Dermis blood vessel endothelial cell (primary cell): Measurements from ENCODE around the gene TMEM125. TPM values are rescaled to one million over a fixed set of nuclear protein-coding genes. Genes with fewer than 3 reads are reported as not detected.

ENCODE experiments used
- DNase-seq: peaks from one replicate; pipeline ENCODE4 v3.0.0; 2010
- total RNA-seq: library from RNA; depleted of rRNA; stranded (reverse); fragments of >200 nt; gene quantifications from 2 replicates; pipeline ENCODE4 v1.2.3, GENCODE V29; 2014

TMEM125 gene
- total RNA-seq, 1 donor from 2014 or later, result not detected

DNA sequence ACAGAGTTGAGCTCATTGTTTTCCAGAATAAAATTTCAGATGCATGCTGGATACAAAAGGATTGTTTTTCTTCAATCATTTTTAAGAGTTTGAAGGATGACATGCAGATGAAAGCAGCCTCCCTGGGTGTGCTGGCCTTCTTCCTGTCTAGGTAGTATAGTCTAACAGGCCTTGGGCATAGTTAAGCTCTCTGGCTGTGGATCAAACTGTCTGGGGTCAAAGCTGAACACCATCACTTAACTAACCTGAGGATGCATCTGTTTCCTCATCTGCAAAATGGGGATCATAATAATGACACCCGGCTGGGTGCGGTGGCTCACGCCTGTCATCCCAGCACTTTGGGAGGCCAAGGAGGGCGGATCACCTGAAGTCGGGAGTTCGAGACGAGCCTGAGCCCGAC, 25.0 kb downstream of the TMEM125 start:
- peak; percentile 73 for DNase-seq

DNA sequence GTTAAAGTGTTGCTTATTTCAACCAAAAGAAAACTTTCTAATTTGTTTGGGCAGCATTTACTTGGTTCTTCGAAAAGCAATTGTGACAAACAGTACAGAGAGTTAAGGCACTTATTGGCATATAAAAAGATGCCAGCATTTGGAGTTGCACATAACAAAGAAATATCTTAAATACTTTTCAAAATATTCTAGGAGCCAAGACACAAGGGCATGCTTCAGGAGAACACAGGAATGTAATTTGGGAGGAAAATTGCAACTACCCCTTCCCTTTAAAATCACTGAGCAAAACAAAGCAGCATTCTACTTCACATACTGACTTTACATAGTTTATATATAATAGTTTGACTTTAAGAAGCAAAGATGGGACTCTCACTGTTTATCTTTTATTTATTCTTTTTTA, 26.4 kb downstream of the TMEM125 start:
- no peak for DNase-seq

DNA sequence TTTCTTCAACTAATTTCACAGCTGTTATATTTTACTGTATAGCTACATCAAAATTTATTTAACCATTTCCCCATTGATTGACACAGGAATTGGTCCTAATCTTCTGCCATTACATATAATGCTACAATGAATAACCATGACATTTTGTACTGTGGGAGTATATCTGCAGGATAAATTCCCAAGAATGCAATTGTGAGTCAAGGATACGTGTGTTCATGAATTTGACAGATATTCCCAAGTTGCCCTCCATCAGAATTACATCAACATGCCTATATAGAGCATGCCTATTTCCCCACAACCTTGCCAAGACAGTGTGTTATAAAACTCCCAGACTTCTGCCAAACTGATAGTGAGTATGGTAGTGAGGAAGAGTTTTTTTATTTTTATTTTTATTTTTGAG, 28.3 kb downstream of the TMEM125 start:
- no peak for DNase-seq

DNA sequence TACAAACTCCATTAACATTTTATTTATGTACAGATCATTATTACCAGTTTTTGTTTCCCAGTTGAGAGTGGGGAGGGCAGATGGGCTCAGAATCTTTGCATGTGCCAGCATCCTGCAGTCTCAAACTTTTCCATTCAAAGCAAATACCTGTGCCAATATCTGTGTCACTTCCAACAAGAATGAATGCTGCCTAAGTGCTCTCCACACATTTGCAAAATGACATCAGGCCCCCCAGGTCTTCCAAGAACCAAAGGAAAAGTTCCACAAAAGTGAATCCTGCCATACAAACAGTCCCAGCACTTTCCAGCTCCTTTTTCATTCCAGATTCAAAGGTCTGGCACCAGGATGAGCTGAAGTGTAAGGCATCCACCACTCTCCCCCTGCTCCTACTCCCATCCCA, 29.3 kb downstream of the TMEM125 start:
- DNase-seq, result peak; percentile 24

DNA sequence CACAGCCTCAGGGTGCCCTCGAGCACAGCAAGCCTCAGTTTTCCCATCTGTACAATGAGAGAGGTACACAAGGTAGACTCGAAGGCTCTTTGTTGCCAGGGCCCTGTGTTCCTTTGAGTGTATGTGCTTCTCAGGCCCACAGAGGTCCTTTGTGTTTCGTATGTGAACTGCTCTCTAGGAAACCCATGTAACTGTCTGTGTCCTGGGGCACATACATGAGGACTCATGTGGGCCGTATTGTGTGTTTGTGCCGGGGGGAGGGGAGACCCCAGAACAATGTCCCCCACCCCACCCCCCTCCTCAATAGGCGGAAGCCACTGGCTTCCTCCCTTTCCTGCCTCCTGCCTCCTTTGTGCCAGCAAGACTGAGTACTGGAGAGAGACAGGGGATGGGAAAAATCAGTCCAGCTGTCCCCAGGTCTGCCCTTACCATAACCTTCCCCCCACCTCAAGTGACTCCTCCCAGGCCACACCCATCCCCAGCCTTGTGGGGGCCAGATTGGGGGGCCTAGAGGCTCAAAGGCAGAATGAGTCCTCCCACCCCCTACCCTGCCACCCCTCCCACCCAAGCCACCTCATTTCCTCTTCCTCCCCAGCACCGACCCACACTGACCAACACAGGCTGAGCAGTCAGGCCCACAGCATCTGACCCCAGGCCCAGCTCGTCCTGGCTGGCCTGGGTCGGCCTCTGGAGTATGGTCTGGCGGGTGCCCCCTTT, 30.8 kb downstream of the TMEM125 start, which contains the start of gene TIE1:
TIE1 (plus strand) TSS at position 605 of the 717 bp plus-strand sequence; CDS start at position 695, 90 bp downstream.
- peak; percentile 92 for DNase-seq

DNA sequence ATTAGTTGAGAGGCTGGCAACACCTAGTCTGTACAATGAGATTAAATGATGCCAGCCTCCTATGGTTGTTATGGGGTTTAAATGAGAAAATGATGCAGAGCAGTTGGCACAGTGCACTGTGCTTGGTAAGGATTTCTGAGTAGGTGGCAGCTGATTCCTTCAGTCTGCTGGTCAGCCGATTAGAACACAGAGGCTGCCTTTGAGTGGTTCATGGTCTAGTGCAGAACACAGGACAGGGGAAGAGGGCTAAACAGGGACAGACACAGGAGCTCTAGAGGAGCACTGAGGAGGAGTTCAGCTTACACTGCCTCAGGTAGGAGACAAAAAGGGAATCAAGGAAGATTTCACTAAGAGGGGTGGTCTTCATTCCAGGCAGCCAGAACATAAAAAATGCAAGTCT, 32.4 kb downstream of the TMEM125 start:
- DNase-seq, result peak; percentile 29

DNA sequence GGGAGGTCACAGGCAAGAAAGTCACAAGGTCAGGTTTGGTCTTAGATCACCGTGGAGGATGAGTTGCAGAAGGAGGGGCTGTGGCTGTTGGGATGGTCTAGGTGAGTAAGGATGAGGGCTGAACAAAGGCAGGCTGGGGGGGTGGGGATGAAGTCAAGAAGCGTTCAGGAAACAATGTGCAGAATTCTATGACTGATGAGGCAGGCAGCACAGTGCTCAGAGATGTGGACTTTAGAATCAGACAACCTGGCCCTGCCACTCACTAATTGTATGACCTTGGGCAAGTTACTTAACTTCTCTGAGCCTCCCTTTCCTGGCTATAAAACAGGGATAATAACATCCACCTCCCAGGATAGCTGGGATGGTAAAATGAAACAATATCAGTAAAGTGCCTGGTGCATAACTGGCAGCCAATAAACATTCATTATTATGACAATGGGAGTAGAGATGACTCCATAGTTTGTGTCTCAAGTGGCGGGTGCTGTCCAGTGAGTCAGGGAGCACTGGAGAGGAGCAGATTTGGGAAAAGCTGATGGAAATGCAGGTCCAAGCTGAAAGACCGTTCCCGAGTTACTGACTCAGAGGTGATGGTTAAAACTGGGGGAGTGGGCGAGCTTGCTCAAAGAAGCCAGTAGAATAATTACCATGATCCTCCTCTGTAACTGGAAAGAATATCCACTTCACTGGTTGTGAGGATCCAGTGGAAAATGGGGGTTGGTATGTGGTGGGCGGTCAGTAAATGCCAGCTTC, 33.1 kb downstream of the TMEM125 start:
- DNase-seq, result peak; percentile 51

DNA sequence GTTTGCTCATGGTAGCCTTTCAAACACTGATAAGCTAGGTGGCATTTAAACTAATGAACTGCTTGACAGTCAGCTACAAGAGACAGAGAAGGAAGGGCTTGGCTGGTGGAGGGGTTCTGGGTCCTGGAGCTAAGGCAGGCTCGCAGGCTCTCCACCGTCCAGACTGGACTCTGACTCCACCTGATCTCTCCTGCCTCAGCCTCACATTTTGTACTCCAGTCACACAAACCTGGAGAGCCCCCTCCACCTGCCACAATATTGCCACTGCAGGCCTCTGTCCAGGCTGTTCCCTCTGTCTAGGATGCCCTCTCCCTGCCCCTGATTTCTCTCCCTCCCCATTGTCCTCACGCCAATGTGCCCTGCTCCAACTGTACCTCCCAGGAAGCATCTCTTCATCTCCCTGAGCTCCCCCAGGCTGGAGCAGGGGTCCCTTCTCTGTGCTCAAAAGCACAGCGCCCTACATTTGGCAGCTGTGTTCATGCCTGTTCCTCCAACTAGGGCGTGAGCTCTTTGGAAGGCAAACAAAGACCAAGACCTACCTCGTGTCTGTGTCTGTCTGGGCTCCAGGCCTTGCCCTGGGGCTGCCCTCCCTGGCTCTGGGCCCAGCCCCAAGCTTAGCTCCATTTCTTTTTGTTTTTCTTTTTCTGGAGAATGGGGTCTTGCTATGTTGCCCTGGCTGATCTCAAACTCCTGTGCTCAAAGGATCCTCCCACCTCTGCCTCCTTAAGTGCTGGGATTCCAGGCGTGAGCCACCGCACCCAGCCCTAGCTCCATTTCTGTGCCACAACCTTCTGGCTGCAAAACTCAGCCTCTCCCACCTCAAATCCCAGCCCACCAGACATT, 33.9 kb downstream of the TMEM125 start:
- DNase-seq, result peak; percentile 42

DNA sequence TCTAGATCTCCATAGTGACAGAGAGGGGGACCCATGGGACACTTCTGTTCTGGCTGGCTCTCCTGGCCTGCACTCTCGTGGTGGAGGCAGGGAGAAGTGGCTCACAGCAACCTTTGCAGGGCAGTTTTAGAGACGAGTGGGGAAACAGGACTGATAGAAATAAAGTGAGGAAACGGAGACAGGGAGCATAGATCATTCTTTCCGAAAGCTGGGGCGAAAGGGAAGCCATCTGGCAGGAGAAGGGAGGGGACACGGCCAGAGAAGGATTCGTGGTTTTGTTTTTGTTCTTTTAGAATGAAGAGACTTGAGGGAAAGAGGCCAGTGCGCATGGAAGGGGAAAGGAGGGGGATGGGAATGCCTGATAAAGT, 34.5 kb downstream of the TMEM125 start:
- peak; percentile 44 for DNase-seq

DNA sequence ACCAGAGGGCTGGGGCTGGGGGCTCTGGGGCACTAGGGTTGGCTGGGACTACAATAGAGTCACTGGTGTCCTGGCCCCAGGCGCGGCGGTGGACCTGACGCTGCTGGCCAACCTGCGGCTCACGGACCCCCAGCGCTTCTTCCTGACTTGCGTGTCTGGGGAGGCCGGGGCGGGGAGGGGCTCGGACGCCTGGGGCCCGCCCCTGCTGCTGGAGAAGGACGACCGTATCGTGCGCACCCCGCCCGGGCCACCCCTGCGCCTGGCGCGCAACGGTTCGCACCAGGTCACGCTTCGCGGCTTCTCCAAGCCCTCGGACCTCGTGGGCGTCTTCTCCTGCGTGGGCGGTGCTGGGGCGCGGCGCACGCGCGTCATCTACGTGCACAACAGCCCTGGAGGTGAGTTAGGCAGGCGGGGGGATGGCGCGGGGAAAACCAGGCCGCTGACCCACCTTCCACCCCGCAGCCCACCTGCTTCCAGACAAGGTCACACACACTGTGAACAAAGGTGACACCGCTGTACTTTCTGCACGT, 35.1 kb downstream of the TMEM125 start:
- no peak for DNase-seq

DNA sequence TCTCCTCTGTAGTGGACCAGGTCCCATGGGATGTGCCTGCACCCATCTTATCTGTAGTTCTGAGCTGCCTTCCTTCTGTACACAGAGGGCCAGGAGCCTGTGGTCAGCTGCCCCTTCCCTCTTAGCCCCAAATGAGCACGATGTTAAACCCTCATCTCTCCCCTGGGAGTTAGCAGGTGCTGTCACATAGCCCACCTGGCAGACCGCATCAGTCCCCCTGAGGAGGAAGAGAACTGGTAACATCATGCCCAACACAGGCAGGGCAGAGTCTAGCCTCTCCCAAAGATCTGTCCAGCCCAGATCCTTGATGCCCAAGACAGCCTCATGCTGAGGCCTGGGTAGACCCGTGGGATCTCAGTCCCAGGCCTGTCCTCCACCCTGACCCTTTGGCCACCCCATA, 35.7 kb downstream of the TMEM125 start:
- no peak for DNase-seq

DNA sequence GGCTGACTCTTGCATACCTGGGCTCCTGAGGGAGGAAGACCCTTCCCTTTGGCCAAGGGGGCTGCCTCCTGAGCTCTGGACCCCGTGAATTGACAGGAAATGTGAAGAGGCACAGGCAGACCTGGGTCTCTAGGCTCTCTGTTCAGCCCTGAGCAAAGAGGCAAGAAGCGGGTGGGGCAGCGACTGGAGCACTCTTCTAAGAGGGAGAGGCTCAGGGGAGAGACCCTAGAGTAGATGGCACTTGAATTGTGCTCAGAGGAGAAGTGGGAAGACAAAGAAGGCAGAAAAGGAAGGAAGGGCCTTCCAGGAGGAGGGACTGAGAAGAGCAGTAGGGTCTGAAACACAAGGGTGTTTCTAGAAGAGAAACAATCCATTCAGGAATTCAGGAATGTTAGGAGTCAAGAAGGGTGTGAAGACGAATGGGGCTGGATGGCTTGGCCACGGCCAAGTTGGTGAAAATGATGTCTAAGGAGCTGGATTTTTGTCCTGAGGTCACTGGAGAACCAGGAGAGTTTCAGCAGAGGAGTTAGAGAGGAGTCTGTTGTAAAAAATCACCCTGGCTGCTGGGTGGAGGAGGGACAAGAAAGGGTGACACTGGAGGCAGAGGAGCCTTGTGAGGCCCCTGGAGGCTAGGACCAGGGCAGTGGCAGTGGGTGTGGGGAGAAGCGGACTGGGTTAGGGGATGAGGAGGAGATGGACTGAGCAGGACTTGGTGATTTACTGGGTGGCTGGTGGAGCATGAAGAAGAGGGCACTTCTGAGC, 36.3 kb downstream of the TMEM125 start:
- DNase-seq, result no peak

DNA sequence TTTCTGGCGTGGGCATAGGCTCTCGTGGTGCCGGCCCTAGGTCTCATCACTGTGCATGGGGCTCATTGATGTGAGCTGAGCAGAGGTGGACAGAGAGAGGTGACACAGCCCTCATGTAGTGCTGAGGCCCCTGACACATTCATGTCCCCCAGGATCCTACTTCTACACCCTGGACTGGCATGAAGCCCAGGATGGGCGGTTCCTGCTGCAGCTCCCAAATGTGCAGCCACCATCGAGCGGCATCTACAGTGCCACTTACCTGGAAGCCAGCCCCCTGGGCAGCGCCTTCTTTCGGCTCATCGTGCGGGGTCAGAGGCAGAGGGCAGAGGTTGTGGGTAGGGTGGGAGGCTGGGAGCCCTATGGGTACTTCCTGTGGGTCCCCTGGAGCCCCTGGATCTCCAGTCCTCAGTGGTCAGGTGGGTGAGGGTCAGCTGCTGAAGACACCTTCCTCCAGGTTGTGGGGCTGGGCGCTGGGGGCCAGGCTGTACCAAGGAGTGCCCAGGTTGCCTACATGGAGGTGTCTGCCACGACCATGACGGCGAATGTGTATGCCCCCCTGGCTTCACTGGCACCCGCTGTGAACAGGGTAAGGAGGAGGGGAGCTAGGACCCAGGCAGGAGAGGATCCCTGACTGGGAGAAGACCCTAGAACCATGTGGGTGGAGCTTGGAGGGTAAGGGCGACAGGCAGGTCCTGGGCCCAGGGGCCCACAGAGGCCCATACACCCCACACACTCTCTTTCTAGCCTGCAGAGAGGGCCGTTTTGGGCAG, 37.1 kb downstream of the TMEM125 start:
- no peak for DNase-seq

DNA sequence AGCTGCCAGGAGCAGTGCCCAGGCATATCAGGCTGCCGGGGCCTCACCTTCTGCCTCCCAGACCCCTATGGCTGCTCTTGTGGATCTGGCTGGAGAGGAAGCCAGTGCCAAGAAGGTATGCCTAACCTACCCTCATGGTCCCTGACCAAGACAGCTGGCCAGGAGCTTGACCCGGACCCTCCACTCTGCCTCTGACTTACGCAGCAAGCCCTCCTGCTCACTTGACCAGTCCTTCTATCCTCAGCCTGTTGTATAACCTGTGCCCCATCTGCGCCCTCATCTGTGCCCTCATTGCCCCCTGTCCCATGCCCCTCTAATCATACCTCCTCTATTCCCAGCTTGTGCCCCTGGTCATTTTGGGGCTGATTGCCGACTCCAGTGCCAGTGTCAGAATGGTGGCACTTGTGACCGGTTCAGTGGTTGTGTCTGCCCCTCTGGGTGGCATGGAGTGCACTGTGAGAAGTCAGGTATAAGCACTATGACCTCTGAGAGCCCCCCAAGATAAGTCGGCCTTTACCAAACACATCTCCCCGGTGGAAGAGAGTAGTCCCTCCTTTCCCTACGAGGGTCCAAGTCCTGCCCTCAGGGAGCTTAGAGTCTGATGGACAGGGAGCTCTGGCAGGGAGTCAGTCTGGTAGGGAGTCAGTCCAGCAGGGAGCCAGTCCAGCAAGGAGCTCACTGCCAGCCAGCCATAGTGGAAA, 37.8 kb downstream of the TMEM125 start:
- DNase-seq, result no peak

DNA sequence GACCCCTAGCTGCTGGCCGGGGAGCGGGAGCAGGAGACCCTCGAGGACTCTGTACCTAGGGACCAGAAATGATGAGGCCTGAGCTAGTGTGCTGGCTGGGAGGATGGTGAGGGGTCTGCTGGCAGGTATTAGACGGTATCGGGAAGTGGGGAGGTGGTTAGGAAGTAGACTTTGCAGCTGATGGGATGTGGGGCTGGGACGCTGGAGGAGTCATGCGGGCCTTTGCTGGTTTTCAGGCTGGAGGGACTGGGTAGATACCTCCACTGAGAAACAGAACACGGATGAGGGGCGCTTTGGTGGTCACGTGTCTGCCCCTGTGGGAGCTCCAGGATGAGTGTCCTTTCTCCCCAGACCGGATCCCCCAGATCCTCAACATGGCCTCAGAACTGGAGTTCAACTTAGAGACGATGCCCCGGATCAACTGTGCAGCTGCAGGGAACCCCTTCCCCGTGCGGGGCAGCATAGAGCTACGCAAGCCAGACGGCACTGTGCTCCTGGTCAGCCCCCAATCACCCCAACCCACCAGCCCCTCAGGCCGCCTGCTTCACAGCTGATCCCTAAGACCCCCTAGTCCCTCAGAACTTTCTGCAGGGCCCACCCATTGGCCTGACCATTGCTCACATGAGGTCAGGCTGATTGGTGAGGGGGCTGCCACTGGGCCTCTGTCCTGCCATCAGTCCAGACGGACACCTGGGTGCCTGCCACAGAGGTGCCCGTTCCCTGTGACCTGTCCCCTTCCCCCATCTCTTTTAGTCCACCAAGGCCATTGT, 39.0 kb downstream of the TMEM125 start:
- DNase-seq, result no peak

DNA sequence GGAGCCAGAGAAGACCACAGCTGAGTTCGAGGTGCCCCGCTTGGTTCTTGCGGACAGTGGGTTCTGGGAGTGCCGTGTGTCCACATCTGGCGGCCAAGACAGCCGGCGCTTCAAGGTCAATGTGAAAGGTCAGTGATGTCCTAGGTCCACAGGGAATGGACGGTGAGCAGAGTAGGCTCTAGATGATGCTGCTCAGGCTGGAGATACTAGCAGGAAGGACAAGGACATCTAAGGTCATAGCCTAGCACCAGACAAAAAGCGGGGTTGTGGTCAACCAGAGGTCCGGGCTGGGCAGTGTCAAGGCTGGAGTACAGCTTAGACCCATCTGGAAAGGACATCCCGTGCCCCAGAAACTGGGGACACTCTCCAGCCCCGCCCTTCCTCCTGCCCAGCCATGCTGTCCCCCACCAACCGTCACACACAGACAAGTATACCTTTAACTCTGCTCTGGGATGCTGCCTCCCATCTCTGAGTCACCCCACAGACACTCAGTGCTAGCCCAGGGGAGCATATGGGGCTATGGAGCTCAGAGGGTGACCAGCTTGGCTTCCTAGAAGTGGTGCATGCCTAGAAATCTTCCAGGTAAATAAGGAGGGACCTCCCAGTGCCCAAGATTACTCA, 39.7 kb downstream of the TMEM125 start:
- no peak for DNase-seq

DNA sequence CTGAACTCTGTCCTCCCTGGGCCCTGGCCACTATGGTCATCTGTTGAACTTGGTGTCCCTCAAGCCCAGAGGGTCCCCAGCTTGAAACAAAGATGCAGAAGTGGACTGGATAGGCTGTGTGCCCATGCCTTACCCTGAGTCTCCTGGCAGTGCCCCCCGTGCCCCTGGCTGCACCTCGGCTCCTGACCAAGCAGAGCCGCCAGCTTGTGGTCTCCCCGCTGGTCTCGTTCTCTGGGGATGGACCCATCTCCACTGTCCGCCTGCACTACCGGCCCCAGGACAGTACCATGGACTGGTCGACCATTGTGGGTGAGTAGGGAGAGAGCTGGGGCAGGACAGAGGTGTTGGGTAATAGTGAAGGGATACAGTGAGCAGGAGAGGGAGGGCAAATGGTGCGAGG, 41.7 kb downstream of the TMEM125 start:
- DNase-seq, result no peak

DNA sequence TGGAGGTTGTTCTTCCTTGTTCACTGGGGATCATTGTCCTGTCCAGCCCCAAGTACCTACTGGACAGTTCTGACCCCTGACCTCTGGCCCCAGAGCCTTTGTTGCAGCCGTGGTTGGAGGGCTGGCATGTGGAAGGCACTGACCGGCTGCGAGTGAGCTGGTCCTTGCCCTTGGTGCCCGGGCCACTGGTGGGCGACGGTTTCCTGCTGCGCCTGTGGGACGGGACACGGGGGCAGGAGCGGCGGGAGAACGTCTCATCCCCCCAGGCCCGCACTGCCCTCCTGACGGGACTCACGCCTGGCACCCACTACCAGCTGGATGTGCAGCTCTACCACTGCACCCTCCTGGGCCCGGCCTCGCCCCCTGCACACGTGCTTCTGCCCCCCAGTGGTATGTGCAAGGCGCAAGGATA, 42.4 kb downstream of the TMEM125 start:
- no peak for DNase-seq
